Neuronal stem cell (in vitro differentiated cells): ENCODE measurements around the gene ADISSP.

Experiments
- DNase-seq: peaks from one replicate; pipeline ENCODE4 v3.0.0-alpha.2; 2013; ENCODE audit warnings: low spot score
- H2AFZ ChIP-seq: one replicate; pipeline ENCODE4 v1.6.1; 2013; ENCODE audit warnings: mild to moderate bottlenecking, low read length, inconsistent platforms
- H2AK5ac ChIP-seq: 2 replicates; pipeline ENCODE4 v1.6.1; 2013; ENCODE audit warnings: low read depth, mild to moderate bottlenecking, inconsistent platforms, low read length, moderate library complexity, mixed read lengths
- H2BK120ac ChIP-seq: 2 replicates; pipeline ENCODE4 v1.6.1; 2013; ENCODE audit warnings: low read depth, mild to moderate bottlenecking, inconsistent platforms, low read length, moderate library complexity, mixed read lengths
- H2BK12ac ChIP-seq: one replicate; pipeline ENCODE4 v1.6.1; 2013; ENCODE audit warnings: low read length, inconsistent platforms
- H2BK15ac ChIP-seq: 2 replicates; pipeline ENCODE4 v1.6.1; 2013; ENCODE audit warnings: mild to moderate bottlenecking, low read length, inconsistent platforms, mixed read lengths
- H2BK5ac ChIP-seq: one replicate; pipeline ENCODE4 v1.6.1; 2013; ENCODE audit warnings: inconsistent platforms, mild to moderate bottlenecking, low read length, moderate library complexity
- H3K14ac ChIP-seq: one replicate; pipeline ENCODE4 v1.6.1; 2013; ENCODE audit warnings: low read length, inconsistent platforms
- H3K18ac ChIP-seq: 2 replicates; pipeline ENCODE4 v1.6.1; 2013; ENCODE audit warnings: low read length, inconsistent platforms
- H3K23ac ChIP-seq: 2 replicates; pipeline ENCODE4 v1.6.1; 2013; ENCODE audit warnings: low read depth, mild to moderate bottlenecking, mixed read lengths, low read length, inconsistent platforms; ENCODE audit not compliant: poor library complexity
- H3K27ac ChIP-seq: replicated peaks from 3 replicates; pipeline ENCODE4 v1.5.1; 2013; ENCODE audit warnings: low read length, inconsistent platforms
- H3K27me3 ChIP-seq, 3 experiments: 2 replicates each; pipeline ENCODE4 v1.6.1; 2013; ENCODE audit warnings: low read length in 3 of 3, mild to moderate bottlenecking in 2 of 3, inconsistent platforms in 1 of 3, low read depth in 1 of 3, mixed read lengths in 1 of 3, moderate library complexity in 1 of 3; ENCODE audit not compliant: control insufficient read depth in 3 of 3, insufficient read depth in 3 of 3
- H3K36me3 ChIP-seq, 2 donors: replicated peaks in 1 of 2; 2 replicates each; pipeline ENCODE4 v1.6.1; 2013; ENCODE audit warnings: low read length in 2 of 2; ENCODE audit not compliant: control insufficient read depth in 2 of 2, insufficient read depth in 2 of 2
- H3K4ac ChIP-seq: 2 replicates; pipeline ENCODE4 v1.6.1; 2013; ENCODE audit warnings: inconsistent platforms, mild to moderate bottlenecking, low read length, moderate library complexity
- H3K4me1 ChIP-seq, 2 donors: 1 replicate in 1 of 2; 2 replicates in 1 of 2; pipeline ENCODE4 v1.6.1; 2013; ENCODE audit warnings: low read length in 2 of 2, low read depth in 1 of 2; ENCODE audit not compliant: control insufficient read depth in 2 of 2, insufficient read depth in 1 of 2
- H3K4me2 ChIP-seq: one replicate; pipeline ENCODE4 v1.6.1; 2013; ENCODE audit warnings: mild to moderate bottlenecking, low read length, inconsistent platforms; ENCODE audit not compliant: insufficient read depth, poor library complexity, severe bottlenecking
- H3K4me3 ChIP-seq, 2 donors: 2 replicates each; pipeline ENCODE4 v1.5.1; 2013; ENCODE audit warnings: low read length in 2 of 2, mild to moderate bottlenecking in 2 of 2, inconsistent platforms in 1 of 2, moderate library complexity in 1 of 2
- H3K79me1 ChIP-seq: one replicate; pipeline ENCODE4 v1.6.1; 2013; ENCODE audit warnings: low read depth, mild to moderate bottlenecking, inconsistent platforms, low read length, moderate library complexity
- H3K9ac ChIP-seq: one replicate; pipeline ENCODE4 v1.6.1; 2013; ENCODE audit warnings: mild to moderate bottlenecking, low read depth, low read length, inconsistent platforms; ENCODE audit not compliant: poor library complexity
- H3K9me3 ChIP-seq, 2 donors: replicated peaks in 1 of 2; 2 replicates each; pipeline versions ENCODE3 to v1.6.1; 2013; ENCODE audit warnings: low read length in 2 of 2, mild to moderate bottlenecking in 2 of 2, inconsistent platforms in 1 of 2, low read depth in 1 of 2, mixed read lengths in 1 of 2, moderate library complexity in 1 of 2; ENCODE audit not compliant: control insufficient read depth in 2 of 2, insufficient read depth in 1 of 2
- H4K8ac ChIP-seq: one replicate; pipeline ENCODE4 v1.6.1; 2013; ENCODE audit warnings: low read depth, mild to moderate bottlenecking, inconsistent platforms, low read length, moderate library complexity
- H4K91ac ChIP-seq: one replicate; pipeline ENCODE4 v1.6.1; 2013; ENCODE audit warnings: low read length, low read depth, mild to moderate bottlenecking, inconsistent platforms; ENCODE audit not compliant: poor library complexity
- WGBS, 2 donors: extraction: QIAGEN DNeasy Blood & Tissue Kit; methylation state at CpG; one replicate each; pipeline ENCODE4 v1.1.7; 2013; ENCODE audit warnings: missing lambda C conversion rate in 2 of 2, mixed read lengths in 1 of 2; ENCODE audit not compliant: insufficient read length in 2 of 2, insufficient replicate concordance in 1 of 2; ENCODE audit errors: extremely low coverage in 2 of 2; 5-methylcytosine and 5-hydroxymethylcytosine counted together

Gene ADISSP

DNA sequence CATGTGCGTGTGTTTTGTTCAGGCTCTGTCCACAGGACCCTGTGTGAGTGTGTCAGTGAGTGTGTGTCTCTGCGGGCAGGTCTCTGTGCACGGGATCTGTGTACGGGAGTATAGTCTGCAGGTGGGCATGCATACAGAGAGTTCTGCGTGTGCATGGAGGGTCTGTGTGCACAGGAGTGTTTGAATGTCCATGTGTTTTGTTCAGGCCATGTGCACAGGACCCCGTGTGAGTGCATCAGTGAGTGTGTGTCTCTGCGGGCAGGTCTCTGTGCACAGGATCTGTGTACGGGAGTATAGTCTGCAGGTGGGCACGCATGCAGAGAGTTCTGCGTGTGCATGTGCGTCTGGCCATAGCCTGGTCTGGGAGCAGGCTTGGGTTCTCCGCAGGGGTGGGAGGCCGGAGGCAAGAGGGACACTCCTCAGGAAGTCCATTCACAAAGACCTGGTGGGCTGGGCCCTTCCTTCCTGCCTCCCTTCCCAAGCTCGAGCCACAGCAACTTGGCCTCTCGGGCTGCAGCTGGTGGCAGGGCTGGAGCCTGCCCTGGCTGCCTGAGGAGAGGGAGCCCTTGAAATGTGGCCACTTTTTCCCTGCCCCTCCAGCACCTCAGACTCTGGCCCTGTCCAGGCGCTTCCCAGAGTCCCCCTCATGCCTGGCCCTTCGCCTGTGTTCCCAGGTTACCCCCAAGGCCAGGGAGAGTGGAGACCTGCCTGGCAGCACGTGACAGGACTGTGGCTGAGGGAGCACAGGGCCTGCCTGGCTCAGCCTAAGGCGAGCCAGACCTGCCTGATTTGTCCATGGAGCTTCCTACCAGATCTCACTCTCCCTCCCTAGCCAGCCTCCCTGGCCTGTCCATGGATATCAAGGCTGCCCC, 28.3 kb downstream of the ADISSP start:
- Histone ChIP-seq H3K23ac (no peak overlapping the region), H2BK15ac (peak overlapping the region; percentile 13), H3K9ac (peak overlapping the region; percentile 47), H2BK120ac (peak overlapping the region; percentile 30), H3K36me3 (no peaks in the 10 kb centered on the region), H2AK5ac (peak overlapping the region; percentile 70), H3K4me2 (no peak overlapping the region), H4K8ac (no peak overlapping the region), H3K27ac (no peak overlapping the region), H3K4me1 (peaks cover 6 to 19% of the 10 kb centered on the region in 2 donors), H2BK5ac (no peak overlapping the region), H3K4me3 (no peak overlapping the region), H2AFZ (peak overlapping the region; percentile 86), H4K91ac (peak overlapping the region; percentile 50), H2BK12ac (no peak overlapping the region), H3K27me3 (peaks cover 0 to 9% (median 4%) of the 10 kb centered on the region in 3 experiments), H3K4ac (peak overlapping the region; percentile 79), H3K79me1 (no peaks in the 10 kb centered on the region), H3K9me3 (no peaks in the 10 kb centered on the region), H3K18ac (peak overlapping the region; percentile 92), H3K14ac (no peak overlapping the region)
- no peak for DNase-seq
- WGBS, 2 donors: no CpG with 5 or more reads among the region's 19 CpGs

DNA sequence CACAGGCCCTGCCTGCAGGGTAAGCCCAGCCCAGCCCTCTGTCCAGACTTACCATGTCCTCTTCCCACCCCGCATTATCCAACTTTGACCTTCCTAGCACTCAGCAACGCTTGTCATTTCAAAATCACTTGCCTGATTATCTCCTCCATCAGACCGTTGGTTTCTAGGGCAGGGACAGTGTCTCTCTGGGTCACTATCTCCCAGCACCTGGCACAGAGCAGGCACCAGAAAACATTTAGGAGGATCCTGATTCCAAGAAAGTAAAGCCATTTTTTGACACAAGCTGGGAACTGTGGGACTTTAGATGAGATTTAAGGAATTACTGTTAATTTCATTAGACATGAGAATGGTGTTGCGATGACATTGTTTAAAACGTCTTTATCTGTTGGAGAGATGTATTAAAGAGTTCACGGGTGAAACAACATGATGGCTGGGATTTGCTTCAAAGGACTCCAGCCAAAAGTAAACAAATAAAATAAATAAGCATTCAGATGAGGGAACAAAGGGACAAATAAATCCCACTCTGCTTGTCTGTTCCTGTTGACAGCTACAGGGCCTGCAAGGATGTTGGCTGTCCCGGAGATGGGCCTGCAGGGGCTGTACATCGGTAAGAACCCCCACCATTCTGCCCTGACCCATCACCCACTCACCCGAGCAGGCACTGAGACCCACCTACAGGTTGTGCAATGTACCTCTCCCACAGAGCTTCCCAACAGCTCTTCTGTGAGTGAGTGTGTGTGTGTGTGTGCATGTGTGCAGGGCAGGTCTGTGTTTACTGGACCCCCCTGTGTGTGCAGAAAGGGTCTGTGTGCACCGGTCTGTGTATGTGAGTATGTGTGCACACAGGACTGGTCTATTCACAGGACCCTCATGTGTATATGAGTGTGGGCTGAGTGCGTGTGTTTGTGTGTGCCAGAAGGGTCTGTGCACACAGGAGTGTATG, 29.2 kb downstream of the ADISSP start:
- Histone ChIP-seq H2BK15ac (no peak overlapping the region), H2BK5ac (no peak overlapping the region), H4K91ac (peak overlapping the region; percentile 50), H3K79me1 (no peaks in the 10 kb centered on the region), H3K4me1 (peaks cover 6 to 19% of the 10 kb centered on the region in 2 donors), H3K4me3 (no peak overlapping the region), H2BK12ac (no peak overlapping the region), H2AFZ (peak overlapping the region; percentile 86), H3K4ac (no peak overlapping the region), H3K18ac (peak overlapping the region; percentile 7), H3K27ac (no peak overlapping the region), H2AK5ac (no peak overlapping the region), H3K4me2 (no peak overlapping the region), H3K36me3 (no peaks in the 10 kb centered on the region), H2BK120ac (no peak overlapping the region), H3K23ac (peak overlapping the region; percentile 17), H3K14ac (no peak overlapping the region), H3K9ac (peak overlapping the region; percentile 64), H3K27me3 (peaks cover 0 to 4% (median 3%) of the 10 kb centered on the region in 3 experiments), H4K8ac (no peak overlapping the region), H3K9me3 (no peaks in the 10 kb centered on the region)
- no peak for DNase-seq
- WGBS, 2 donors: no CpG with 5 or more reads among the region's 11 CpGs

DNA sequence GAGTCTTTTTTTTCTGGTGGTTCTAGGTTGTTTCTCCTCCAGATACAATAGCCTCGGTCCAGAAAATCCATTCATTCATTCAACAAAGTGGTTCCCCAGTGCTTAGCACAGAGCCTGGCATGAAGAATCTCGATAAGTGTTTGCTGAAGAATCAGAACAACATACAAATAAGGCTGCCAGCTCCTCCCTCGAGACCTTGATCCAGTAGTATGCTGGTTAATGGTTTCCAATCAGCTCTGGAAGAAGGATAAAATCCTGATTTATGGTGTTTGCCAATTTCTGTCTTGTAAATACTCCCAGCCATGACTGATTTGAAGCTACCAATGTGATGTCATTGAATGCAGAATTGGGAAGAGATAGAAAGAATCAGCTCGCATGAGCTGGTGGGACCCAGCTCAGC, 31.8 kb downstream of the ADISSP start:
- H3K18ac ChIP-seq: no peak overlapping the region

More for the DNA sequence above, 31.8 kb downstream of the ADISSP start:
- Histone ChIP-seq H3K14ac (no peak overlapping the region), H3K9me3 (no peaks in the 10 kb centered on the region), H3K79me1 (no peaks in the 10 kb centered on the region), H3K27me3 (peaks cover 0 to 25% (median 12%) of the 10 kb centered on the region in 3 experiments), H2BK12ac (no peak overlapping the region), H3K4me2 (no peak overlapping the region), H3K36me3 (no peaks in the 10 kb centered on the region), H4K8ac (no peak overlapping the region), H3K23ac (no peak overlapping the region), H3K9ac (no peak overlapping the region), H2AFZ (no peak overlapping the region), H3K4me1 (peaks cover 12 to 23% of the 10 kb centered on the region in 2 donors), H2BK5ac (no peak overlapping the region), H3K4ac (no peak overlapping the region), H4K91ac (no peak overlapping the region), H3K4me3 (no peak overlapping the region), H2AK5ac (no peak overlapping the region), H2BK15ac (no peak overlapping the region), H2BK120ac (no peak overlapping the region), H3K27ac (no peak overlapping the region)
- DNase-seq: no peak
- WGBS, 2 donors: no CpG with 5 or more reads among the region's 4 CpGs
